ENCODE results near the gene KRT6A.

Gene KRT6A

DNA sequence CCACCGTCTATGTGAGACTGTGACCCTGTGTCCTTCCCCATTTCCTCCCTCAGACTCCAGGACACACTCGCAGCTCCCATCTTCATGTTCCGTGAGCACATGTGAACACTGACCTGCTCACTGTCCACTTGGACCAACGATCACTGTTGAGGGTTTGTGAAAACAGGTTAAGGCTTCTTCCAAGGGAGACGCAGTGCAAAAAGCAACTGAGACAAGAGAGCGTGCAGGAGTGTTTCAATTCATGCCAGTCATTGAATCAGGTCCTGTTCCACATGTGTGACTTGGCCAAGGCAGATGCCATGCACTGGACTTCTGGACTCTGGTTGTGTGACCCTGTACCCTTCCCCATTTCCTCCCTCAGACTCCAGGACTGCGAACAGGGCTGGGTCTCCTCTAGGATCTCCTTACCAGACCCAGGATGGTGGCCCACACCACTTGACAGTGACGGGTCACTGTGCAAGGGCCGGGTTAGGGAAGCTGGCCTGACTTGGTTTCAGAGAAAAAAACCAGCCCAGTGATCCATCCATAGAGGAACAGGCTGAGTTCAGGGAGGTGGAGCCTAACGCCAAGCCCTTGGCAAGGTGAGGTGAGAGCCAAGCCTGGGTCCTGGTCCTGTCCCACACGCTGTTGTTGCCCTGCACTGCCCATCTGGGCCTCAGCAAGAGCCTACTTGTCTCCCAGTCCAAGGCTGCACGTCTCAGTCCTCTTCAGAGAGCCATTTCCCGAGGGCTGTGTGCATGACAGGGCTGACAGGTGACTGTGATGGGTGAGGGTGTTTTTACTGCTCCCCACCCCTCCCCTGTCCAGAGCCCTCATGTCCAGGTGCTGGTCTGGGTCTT lies 32.8 kb upstream of the KRT6A start:
- DNase-seq (ENCODE audit: low read depth, low spot score): no peak

DNA sequence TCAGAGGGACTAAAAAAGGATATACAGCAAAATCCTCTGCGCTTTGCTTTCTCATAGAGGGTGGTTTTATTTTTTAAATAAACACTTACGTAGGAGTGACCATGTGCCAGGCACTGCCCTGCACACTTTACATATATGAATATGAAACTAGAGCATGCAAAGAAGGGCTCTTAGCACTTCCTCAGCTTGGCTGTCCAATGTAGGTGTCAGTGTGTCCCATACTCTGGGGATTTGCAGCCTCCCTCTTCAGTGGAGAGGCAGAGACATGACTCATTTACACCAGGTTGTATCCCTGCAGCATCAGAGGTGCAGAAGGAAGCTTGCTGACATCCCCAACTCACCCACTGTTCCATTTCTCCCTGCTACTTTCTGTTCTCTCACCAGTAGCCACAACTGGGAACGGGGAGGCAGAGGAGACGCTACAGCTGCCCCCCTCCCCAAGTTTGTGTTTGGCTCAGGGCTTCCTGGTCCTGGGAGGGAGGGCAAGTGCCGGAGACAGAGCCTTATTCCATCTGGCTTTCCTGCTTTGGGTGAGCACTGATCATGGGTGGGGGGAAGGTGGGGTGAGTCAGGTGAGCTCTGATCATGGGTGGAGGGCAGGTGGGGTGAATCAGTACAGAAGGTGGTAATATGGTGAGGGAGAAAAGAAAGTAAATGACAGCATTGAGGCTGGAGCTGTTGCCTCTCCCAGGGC lies 32.0 kb upstream of the KRT6A start:
- no peak for DNase-seq (ENCODE audit: low read depth, low spot score)
- H3K4me3 ChIP-seq (ENCODE audit: low read length): no peak overlapping the region

More for the DNA sequence above, 32.8 kb upstream of the KRT6A start:
- H3K4me3 ChIP-seq (ENCODE audit: low read length): no peak overlapping the region

DNA sequence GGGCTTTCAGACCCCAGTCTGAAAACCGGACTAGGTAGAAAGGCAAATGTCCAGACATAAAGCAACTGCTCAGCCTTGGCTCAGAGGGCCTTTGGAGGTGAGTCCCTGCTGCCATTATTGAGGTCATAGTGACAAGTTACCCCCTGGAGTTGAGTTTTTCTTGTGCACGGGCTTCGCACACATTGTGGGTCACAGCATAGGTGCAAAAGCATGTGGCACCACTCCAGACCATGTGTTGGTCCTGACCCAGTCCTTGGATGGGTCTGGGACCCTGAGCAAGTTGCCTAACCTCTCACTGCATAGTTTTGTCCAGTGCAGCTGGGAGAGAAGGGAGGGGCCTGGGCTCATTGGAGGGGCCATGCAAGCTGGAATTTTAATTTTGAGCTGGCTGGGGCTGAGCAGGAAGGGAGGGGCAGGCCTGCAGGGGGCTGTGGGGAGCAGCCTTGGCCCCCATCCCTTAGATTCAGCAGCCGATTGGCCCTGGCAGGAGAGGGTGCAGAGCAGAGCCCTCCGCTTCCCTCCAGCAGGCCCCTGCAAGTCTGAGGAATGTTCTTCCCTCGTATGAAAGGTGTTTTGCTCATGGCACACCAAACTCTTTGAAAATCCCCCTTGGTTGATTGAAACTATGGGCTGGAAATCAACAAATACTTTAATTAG lies 31.3 kb upstream of the KRT6A start:
- DNase-seq (ENCODE audit: low read depth, low spot score): no peak
- H3K4me3 ChIP-seq (ENCODE audit: low read length): no peak overlapping the region

DNA sequence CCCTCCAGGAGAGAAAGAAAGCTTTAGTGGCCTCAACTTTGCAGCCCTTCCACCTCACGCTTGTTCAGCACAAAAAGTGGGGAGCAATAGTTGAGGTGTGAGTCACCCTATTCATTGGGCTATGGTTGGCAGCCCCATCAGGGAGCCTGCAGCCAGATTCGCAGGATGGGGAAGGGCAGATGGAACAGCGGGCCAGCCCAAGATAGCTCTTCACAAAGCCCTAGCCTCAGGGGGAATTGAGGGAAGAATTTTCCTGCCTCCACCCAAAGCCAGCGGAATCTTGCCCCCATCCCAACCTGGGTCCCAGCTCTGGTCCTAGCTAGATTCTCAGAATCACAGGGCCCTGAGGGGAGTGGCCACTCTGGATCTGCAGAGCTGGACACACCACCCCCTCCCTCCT lies 30.8 kb upstream of the KRT6A start:
- no peak for DNase-seq (ENCODE audit: low read depth, low spot score)
- no peak overlapping the region for H3K4me3 ChIP-seq (ENCODE audit: low read length)

DNA sequence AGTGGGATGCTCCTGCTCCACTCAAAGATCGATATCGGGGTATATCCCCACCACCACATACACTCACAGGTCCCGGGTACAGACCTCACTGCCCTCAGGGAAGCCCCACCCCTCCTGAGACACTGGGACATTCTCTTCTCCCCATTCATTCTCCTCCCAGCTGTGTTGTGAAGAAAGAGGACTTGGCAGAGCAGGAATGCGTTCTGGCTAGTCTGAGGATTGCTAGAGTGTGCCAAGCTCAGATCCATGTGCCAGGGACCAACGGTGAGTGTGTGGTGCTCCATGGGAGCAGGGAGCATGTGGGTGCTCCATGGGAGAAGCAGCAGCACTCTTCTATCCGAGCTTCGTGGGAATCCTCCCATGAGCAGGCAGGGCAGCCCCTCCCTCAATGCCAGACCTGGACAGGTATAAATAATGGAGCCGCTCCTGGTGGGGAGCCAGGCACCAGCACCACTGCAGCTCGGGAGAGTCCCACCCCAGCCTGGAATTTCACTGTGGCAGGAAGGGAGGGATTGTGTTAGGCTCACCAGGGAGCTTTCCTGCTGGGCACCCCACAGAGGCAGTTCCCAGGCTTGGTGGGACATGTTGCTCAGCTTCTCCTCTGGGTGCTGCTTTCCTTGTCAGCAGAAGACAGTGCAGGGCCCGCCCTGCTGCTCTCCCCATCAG lies 29.4 kb upstream of the KRT6A start:
- no peak overlapping the region for H3K4me3 ChIP-seq (ENCODE audit: low read length)
- DNase-seq (ENCODE audit: low read depth, low spot score): no peak

DNA sequence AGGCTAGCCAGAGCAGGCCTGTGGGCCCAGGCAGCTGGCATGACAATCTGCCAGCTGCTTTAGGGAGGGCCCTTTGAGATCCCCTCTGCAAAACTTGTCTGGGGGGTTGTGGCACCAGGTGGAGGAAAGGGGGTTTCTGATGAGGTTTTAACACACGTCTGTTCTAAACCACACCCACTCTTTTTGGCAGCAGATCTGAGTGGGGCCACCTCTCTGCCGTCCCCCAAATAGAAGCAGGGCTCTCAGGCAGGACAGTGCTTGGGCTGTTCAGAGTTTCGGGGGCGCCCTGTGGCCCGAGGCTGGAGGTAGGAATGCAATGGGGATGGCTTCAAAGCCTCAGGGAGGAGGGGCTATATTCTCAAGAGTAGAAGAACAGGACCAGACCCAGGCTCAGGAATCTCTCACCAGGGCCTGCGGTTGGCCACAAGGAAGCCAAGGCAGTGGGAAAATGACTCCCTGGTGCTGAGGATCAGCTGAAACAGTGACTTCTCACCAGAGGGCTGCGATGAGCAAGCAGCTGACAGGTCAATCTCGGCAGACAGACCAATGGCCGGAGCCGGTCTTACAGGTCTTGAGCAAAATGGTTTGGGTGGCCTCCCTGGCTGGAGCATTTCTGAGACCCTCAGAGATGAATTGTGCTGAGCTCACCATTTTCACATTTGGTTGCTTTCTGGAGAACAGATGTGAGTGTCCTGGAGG lies 28.7 kb upstream of the KRT6A start:
- H3K4me3 ChIP-seq (ENCODE audit: low read length): no peak overlapping the region
- DNase-seq (ENCODE audit: low read depth, low spot score): no peak

DNA sequence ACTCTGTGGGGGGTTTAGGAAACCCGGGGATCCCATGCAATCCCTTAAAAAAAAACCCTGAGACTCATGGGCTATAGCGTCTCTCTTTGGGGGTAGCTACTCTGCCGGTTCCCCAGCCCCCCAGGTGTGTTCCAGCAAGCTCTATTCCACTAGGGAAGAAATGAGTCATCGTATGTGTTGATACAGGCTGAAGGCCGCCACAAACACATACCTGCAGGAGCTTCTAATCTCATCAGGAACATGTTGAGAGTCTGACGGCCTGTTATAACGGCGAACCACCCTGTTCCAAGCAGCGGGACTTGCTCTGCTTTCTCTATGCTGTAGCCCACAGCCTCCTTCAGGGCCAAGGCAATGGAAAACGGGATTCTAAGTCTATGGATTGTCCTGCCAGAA lies 28.1 kb upstream of the KRT6A start:
- no peak for DNase-seq (ENCODE audit: low read depth, low spot score)
- no peak overlapping the region for H3K4me3 ChIP-seq (ENCODE audit: low read length)

DNA sequence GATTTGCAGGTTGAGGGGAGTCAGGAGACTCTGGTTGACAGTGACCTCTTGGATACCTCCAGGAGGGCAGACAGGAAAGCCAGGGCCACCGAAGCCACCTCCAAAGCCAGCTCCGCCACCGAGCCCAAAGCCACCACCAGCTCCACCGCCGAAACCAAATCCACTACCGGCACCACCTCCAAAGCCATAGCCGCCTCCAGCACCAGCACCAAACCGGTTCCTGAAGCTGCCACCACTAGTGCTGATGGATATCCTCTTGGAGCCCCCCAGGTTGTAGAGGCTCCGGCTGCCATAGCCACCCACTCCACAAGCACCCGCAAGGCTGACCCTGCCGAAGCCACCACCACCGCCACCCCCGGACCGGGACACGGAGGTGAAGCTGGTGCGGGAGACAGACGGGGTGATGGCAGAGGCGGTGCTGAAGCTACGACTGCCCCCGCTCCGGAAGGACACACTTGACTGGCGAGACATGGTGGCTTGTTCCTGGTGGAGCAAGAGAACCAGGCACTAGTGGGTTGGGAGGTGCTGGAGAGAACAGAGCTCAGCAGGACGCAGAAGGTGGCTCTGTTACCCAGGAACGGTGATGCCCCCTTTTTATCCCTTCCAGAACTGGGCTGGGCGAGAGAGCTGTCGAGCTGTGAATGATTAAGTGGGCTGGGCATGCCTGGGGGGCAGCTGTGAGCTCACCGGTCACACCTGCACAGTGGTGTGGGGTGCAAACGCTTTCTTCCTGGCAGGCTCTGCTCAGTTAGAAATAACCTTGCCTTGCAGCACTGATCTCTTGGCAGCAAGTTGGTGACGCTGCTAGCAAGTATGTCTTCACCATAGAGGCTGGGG lies 27.0 kb upstream of the KRT6A start, which contains the start of gene KRT5:
Gene KRT5, minus strand, starts transcription at position 569 of the 837 bp plus-strand sequence. Its CDS starts 98 bp downstream, at position 471.
- no peak for DNase-seq (ENCODE audit: low read depth, low spot score)
- no peak within 1 kb of the TSS for H3K4me3 ChIP-seq (ENCODE audit: low read length)

DNA sequence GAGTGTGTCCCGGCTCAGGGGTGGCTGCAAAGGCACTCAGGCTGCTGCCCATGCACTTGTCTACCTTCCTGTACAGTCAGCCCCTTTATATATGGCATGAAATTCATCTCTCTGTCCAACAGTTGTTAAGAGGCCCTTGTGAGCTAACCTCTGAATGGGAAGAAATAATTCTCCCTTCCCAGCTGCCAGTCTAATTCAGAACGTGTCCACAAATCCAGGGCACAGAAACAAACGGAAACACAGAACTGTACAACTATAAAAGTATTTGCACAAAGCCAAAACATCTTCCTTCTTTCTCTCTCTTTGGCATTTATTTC lies 26.3 kb upstream of the KRT6A start:
- no peak overlapping the region for H3K4me3 ChIP-seq (ENCODE audit: low read length)
- DNase-seq (ENCODE audit: low read depth, low spot score): no peak

DNA sequence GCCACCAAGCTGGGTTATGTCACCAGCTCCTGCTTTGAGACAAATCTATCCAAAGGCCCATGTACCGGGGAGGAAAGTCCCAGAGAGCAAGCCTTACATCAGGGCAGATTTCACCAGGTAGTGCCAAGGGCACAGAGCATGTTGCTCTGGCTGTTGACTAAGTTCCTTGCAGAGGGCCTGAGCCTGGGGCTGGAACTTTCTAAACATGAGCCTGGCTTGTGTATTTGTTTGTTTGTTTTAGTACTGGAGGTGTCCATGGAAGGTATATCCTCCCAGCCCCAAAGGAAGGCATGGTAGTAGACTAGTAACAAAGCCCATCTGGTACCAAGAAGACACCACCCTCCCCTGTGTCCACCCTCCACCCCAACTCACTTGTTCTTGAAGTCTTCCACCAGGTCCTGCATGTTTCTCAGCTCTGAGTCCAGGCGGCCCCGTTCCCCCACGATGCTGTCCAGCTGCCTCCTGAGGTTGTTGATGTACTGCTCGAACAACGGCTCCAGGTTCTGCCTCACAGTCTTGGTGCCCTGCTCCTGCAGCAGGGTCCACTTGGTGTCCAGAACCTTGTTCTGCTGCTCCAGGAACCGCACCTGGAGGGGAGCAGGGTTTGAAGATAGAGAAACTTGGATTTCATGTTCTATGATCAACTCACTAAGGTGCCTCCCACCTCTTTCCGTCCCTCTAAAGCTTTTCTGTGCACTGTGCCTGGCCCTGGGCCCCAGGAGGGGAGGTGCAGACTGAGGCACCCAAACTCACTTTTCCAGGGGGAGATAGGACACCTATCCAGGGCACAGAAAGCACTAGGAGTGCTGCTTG lies 25.7 kb upstream of the KRT6A start:
- no peak overlapping the region for H3K4me3 ChIP-seq (ENCODE audit: low read length)
- no peak for DNase-seq (ENCODE audit: low read depth, low spot score)

DNA sequence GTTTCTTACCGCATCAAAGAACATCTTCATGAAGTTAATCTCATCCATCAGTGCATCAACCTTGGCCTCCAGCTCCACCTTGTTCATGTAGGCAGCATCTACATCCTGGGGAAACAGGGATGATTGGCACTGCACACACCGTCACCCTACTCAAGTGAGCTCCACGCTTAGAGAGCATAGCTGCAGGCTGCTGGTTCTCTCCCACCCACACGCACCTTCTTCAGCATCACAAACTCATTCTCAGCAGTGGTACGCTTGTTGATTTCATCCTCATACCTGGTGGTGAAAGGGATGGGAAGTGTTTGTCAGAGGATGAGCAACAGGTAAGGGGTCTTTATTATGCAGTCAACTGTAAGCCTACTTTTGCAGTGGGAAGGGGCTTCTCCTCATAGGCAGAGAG lies 24.8 kb upstream of the KRT6A start:
- DNase-seq (ENCODE audit: low read depth, low spot score): no peak
- no peak overlapping the region for H3K4me3 ChIP-seq (ENCODE audit: low read length)

DNA sequence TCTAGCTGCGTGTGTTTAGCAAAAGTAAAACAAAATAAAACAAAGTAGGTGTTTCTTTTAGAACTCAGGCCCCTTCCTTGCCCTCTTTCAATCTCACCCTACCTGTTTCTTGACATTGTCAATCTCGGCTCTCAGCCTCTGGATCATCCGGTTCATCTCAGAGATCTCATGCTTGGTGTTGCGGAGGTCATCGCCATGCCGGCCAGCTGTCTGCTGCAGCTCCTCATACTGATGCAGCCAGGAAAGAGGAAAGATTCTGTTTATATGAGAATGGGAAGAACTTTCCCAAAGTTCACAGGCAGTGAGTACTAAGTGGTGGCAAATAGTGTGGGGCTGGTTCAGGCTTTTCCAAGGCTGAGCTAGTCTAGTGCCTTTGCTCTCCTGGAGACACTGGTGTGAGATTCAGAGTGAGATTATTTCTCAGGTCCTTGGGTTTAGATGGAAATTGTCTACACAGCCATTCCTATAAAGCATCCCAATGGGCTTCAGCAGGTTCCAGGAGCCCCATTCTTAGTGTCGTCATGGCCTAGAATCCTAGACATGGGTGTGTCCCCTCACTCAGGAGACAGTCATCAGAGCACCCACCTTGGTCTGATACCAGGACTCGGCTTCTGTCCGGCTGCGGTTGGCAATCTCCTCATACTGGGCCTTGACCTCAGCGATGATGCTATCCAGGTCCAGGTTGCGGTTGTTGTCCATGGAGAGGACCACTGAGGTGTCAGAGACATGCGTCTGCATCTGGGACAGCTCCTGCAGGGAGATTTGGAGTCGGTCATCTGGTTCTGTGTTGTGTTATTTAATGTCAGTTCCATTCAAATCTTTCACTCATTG lies 24.2 kb upstream of the KRT6A start:
- no peak overlapping the region for H3K4me3 ChIP-seq (ENCODE audit: low read length)
- DNase-seq (ENCODE audit: low read depth, low spot score): no peak

DNA sequence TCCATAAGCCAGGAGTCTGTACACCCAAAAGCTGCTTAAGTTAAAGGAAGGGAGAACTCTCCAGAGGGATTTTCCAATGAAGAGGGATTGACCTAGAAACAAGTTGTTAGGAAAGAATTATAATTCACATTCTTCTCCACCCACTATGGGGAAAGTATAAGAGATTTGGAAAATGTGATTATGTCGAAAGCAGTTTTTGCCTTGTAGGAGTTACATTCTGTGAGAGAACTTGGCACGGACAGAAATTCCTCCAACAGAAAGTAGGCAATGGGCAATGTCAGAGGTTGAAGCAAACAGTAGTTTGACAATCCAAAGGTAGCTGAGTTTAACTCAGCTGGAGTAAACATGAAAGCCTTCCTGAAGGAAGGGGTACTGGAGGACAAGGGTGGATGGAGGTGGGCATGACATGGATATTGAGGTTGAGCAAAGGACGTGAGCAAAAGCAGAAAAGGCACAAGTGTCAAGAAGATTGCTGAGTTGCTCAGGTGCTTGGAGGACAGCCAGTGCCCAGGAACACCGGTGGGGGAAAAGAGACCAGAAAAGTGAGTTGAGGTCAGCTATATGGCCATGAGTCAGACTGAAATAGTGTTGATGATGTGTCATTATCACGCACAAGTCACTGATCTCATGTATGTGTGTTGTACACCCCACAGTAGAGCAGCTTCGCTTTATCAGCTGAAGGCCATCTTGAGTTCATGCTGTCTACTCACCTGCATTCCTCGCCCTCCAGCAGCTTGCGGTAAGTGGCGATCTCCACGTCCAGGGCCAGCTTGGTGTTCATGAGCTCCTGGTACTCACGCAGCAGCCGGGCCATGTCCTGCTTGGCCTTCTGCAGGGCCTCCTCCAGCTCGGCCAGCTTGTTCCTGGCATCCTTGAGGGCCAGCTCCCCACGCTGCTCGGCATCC lies 23.1 kb upstream of the KRT6A start:
- DNase-seq (ENCODE audit: low read depth, low spot score): no peak

DNA sequence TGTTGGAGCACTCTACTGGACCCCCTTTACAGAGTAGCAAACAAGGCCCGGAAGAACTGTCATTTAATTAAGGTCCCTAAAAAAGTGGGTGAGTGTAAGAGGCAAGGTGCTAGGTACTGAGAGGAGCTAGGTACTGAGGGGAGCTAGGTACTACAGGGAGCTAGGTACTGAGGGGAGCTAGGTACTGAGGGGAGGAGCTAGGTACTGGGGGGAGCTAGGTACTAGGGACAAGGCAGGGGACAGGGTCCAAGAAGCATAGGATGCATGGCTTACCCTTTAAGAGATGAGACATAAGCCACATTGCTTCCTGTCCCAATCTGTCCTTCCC lies 22.2 kb upstream of the KRT6A start:
- no peak for DNase-seq (ENCODE audit: low read depth, low spot score)
- H3K4me3 ChIP-seq (ENCODE audit: low read length): no peak overlapping the region

More for the DNA sequence above, 23.1 kb upstream of the KRT6A start:
- H3K4me3 ChIP-seq (ENCODE audit: low read length): no peak overlapping the region

DNA sequence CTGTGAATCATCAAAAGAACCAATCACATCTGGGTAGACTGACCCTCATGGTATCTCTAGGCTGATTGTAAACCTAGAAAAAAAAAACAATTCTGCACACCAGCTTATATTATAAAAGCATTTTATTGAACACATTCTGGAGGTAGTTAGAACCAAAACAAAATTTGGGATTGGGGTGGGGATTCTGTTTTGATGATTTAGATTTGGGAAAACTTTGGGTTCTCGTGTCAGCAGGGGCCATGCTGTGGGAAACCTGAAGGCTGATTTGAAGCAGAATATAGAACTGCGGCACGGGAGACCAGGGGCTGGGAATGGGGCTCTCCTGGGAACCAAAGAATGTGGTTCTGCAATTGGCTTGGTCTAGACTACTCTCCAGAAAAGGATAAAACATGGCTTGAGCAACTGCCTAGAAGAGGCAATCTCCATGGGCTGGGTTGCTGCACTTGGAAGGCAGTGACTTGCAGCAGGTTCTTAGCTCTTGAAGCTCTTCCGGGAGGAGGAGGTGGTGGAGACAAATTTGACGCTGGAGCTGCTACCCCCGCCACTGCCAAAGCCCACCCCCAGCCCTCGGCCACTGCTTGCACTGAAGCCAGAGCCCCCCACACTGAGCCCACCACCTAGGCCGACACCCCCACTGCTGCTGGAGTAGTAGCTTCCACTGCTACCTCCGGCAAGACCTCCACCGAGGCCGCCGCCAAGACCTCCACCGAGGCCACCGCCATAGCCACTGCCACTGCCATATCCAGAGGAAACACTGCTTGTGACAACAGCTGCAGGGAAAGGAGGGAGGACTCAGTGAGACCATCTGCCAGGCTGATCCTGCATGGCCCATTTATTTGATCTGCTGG lies 21.6 kb upstream of the KRT6A start:
- no peak overlapping the region for H3K4me3 ChIP-seq (ENCODE audit: low read length)
- DNase-seq (ENCODE audit: low read depth, low spot score): no peak
